GM23338 (cell line): ENCODE measurements around the gene AMBRA1. TPM values are rescaled to one million over a fixed set of nuclear protein-coding genes. Genes with fewer than 3 reads are reported as not detected.
A peak's percentile ranks its signal among the peaks of the same experiment; 100 is the strongest.

Experiments
- ATAC-seq: fragments of 200-7000 bp; cut with Tn5 transposase; 3 replicates; pipeline ENCODE4 v1.9.1; 2020
- DNase-seq: peaks from one replicate; pipeline ENCODE4 v3.0.0-alpha.2; 2015; ENCODE audit warnings: low spot score
- H2AFZ ChIP-seq: fragments of 200-600 bp; sonication (generic); 2 replicates; pipeline ENCODE4 v1.8.0; 2016; ENCODE audit warnings: antibody characterized with exemption, mild to moderate bottlenecking, moderate library complexity
- H3F3A ChIP-seq: fragments of 200-600 bp; sonication (generic); replicated peaks from 2 replicates; pipeline ENCODE4 v1.8.0; 2017; ENCODE audit warnings: antibody characterized with exemption, mixed run types, low read depth
- H3K27ac ChIP-seq: fragments of 200-600 bp; sonication (generic); 2 replicates; pipeline ENCODE4 v1.6.1; 2016; ENCODE audit warnings: low read depth
- H3K27me3 ChIP-seq: fragments of 200-600 bp; sonication (generic); 2 replicates; pipeline ENCODE4 v1.8.0; 2016; ENCODE audit warnings: mild to moderate bottlenecking, mixed run types, moderate library complexity; ENCODE audit not compliant: insufficient read depth
- H3K36me3 ChIP-seq: fragments of 200-600 bp; sonication (generic); 2 replicates; pipeline ENCODE4 v1.8.0; 2016; ENCODE audit warnings: mild to moderate bottlenecking; ENCODE audit not compliant: insufficient read depth
- H3K4me1 ChIP-seq: fragments of 200-600 bp; sonication (generic); 2 replicates; pipeline ENCODE4 v1.8.0; 2016; ENCODE audit warnings: mild to moderate bottlenecking, moderate library complexity; ENCODE audit not compliant: insufficient read depth
- H3K4me2 ChIP-seq: fragments of 200-600 bp; sonication (generic); 2 replicates; pipeline ENCODE4 v1.7.1; 2017; ENCODE audit warnings: mixed run types
- H3K4me3 ChIP-seq: fragments of 200-600 bp; sonication (generic); 2 replicates; pipeline ENCODE4 v1.6.1; 2016; ENCODE audit warnings: mixed run types
- H3K79me2 ChIP-seq: fragments of 200-600 bp; sonication (generic); replicated peaks from 2 replicates; pipeline ENCODE4 v1.8.0; 2017; ENCODE audit warnings: mild to moderate bottlenecking; ENCODE audit not compliant: insufficient read depth
- H3K9me2 ChIP-seq: fragments of 200-600 bp; sonication (generic); 2 replicates; pipeline ENCODE4 v1.8.0; 2017; ENCODE audit not compliant: insufficient read depth
- H4K20me1 ChIP-seq: fragments of 200-600 bp; sonication (generic); replicated peaks from 2 replicates; pipeline ENCODE4 v1.8.0; 2017; ENCODE audit warnings: mild to moderate bottlenecking; ENCODE audit not compliant: insufficient read depth
- H3K27ac Mint-ChIP-seq: 2 replicates; pipeline ENCODE4 v1.8.0; 2020; ENCODE audit warnings: inconsistent platforms, mild to moderate bottlenecking, moderate library complexity, mixed read lengths
- H3K27me3 Mint-ChIP-seq: 3 replicates; pipeline ENCODE4 v1.8.0; 2022; ENCODE audit warnings: low read depth, mild to moderate bottlenecking, moderate library complexity, mixed read lengths, inconsistent platforms; ENCODE audit not compliant: insufficient read depth, poor library complexity
- H3K36me3 Mint-ChIP-seq: 3 replicates; pipeline ENCODE4 v1.8.0; 2021; ENCODE audit warnings: low read depth, mild to moderate bottlenecking, inconsistent platforms, moderate library complexity, mixed read lengths
- H3K4me1 Mint-ChIP-seq: 3 replicates; pipeline ENCODE4 v1.8.0; 2020; ENCODE audit warnings: mild to moderate bottlenecking, inconsistent platforms, mixed read lengths
- H3K4me3 Mint-ChIP-seq: 3 replicates; pipeline ENCODE4 v1.8.0; 2021; ENCODE audit warnings: moderate library complexity, mild to moderate bottlenecking, inconsistent platforms, mixed read lengths
- H3K9me3 Mint-ChIP-seq: 3 replicates; pipeline ENCODE4 v1.8.0; 2020; ENCODE audit warnings: moderate library complexity, mild to moderate bottlenecking, inconsistent platforms, mixed read lengths
- CREB1 ChIP-seq: fragments of 250-450 bp; sonication (Bioruptor Pico); IDR thresholded peaks from 2 replicates; pipeline ENCODE4 v1.5.0; 2020; ENCODE audit warnings: low read depth, mild to moderate bottlenecking, moderate library complexity
- EZH2 ChIP-seq: fragments of 200-600 bp; sonication (generic); IDR thresholded peaks from one replicate; pipeline ENCODE4 v1.8.0; 2017; ENCODE audit warnings: antibody characterized with exemption, mild to moderate bottlenecking, low read depth; ENCODE audit not compliant: unreplicated experiment
- EZH2phosphoT487 ChIP-seq: fragments of 200-600 bp; sonication (generic); IDR thresholded peaks from one replicate; pipeline ENCODE4 v1.8.1; 2018; ENCODE audit warnings: antibody characterized with exemption; ENCODE audit not compliant: unreplicated experiment
- JUNB ChIP-seq: IDR thresholded peaks from one replicate; pipeline ENCODE4 v1.6.1; 2016; ENCODE audit warnings: antibody characterized with exemption; ENCODE audit not compliant: unreplicated experiment
- NANOG ChIP-seq: IDR thresholded peaks from 2 replicates; pipeline ENCODE4 v1.6.1; 2016; ENCODE audit warnings: antibody characterized with exemption, borderline replicate concordance
- POLR2AphosphoS5 ChIP-seq: IDR thresholded peaks from 2 replicates; pipeline ENCODE4 v1.6.1; 2016; ENCODE audit warnings: antibody characterized with exemption, low read depth
- ZNF114 ChIP-seq: fragments of 250-450 bp; sonication (Bioruptor Pico); IDR thresholded peaks from 2 replicates; pipeline ENCODE4 v1.5.0; 2020; ENCODE audit warnings: mild to moderate bottlenecking, moderate library complexity
- ZNF331 ChIP-seq: fragments of 250-450 bp; sonication (Bioruptor Pico); IDR thresholded peaks from 2 replicates; pipeline ENCODE4 v1.5.0; 2020; ENCODE audit warnings: low read depth, mild to moderate bottlenecking, moderate library complexity
- polyA plus RNA-seq: library from polyadenylated mRNA; unstranded; fragments of >200 nt; fragmentation: Nextera tagmentation; extraction: Ambion mirVana; gene quantifications from 2 replicates; pipeline ENCODE4 v1.2.1, GENCODE V29; 2016
- total RNA-seq: library from RNA; depleted of rRNA; stranded (reverse); fragments of >200 nt; shearing (Covaris generic); gene quantifications from 2 replicates; pipeline ENCODE4 v1.2.3, GENCODE V29; 2014
- TF ChIP-seq, protein P1 (sequence below), 2 experiments: fragments of 200-600 bp in 1 of 2; sonication (generic) in 1 of 2; conservative IDR thresholded peaks; 2 replicates each; pipeline versions ENCODE4 v1.5.1 to v1.6.1; 2016 to 2017; ENCODE audit warnings: antibody characterized with exemption in 2 of 2, low read depth in 2 of 2, mild to moderate bottlenecking in 2 of 2, moderate library complexity in 1 of 2
- TF ChIP-seq, protein P2 (sequence below): IDR thresholded peaks from 2 replicates; pipeline ENCODE4 v1.6.1; 2016; ENCODE audit warnings: antibody characterized with exemption

AMBRA1 gene
- total and polyA plus RNA-seq, 2 experiments from 2014 or later: 8.3 to 34.8 TPM

DNA sequence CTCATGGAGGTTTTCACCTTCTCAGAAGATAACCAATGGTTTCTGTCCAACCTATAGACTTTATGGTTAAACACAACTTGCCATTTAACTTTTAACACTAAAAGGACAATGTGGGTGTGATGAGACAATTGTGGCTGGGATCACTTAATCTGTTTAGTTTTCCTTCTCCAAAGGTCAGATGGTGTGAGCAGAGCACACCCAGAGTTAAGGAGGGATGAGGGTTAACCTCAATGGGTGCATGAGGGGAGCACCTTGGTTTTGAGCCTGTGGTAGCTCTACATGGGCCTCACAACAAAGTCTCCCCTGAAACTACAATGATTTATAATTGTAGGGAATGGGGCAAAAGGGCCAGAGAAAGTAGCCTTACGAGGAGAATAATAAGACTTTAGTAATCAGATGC, 173.3 kb downstream of the AMBRA1 start:
- H4K20me1 ChIP-seq: no peaks in the 10 kb centered on the region
- Mint-ChIP-seq H3K27ac (no peak overlapping the region), H3K36me3 (peaks cover 5% of the 10 kb centered on the region; the same call in 2 of the 3 replicates), H3K9me3 (no peaks in the 10 kb centered on the region), H3K4me1 (peaks cover 13% of the 10 kb centered on the region; the same call in 2 of the 3 replicates), H3K27me3 (peaks cover 1% of the 10 kb centered on the region), H3K4me3 (no peak overlapping the region; the same call in 2 of the 3 replicates)
- no peak for ATAC-seq
- no peak overlapping the region for H3K4me2 ChIP-seq
- no peak for DNase-seq
- H3K4me3 ChIP-seq: no peak overlapping the region
- no peak overlapping the region for H3K27ac ChIP-seq
- no peaks in the 10 kb centered on the region for H3K27me3 ChIP-seq
- H3K79me2 ChIP-seq: no peaks in the 10 kb centered on the region
- 0 out of 2 replicates have a peak, but pooled peaks cover 4% of the 10 kb centered on the region for H3K4me1 ChIP-seq
- no peak overlapping the region for H2AFZ ChIP-seq
- no peak for TF ChIP-seq EZH2phosphoT487
- no peak for TF ChIP-seq POLR2AphosphoS5
- no peak for TF ChIP-seq EZH2
- TF ChIP-seq NANOG: no peak
- no peak for TF ChIP-seq ZNF114
- no peak for TF ChIP-seq ZNF331 (CRISPR knock-in tag)
- peaks cover 3% of the 10 kb centered on the region; the same call in 1 of the 2 replicates for H3K36me3 ChIP-seq
- H3F3A ChIP-seq: no peaks in the 10 kb centered on the region
- no peaks in the 10 kb centered on the region for H3K9me2 ChIP-seq

DNA sequence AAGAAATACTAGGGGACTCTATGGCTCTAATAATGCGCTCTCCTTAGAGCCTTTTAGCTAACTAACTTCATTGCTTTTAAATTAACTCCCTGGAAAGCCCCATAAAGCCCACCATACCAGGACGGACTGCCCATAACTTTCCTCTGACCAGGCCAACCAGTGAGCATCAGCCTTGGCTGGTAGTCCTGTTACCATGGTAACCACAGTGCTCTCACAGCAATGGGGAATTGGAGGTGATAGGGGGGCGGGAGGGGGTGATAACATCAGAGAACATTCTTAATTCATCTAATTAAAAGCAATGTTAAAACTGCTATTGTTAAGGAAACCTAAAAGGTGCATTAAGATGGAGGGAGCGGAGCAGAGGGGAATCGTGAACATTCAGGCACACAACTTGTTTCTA, 175.1 kb downstream of the AMBRA1 start:
- Histone ChIP-seq H3K4me3 (no peak overlapping the region), H3F3A (no peaks in the 10 kb centered on the region), H3K79me2 (no peaks in the 10 kb centered on the region), H4K20me1 (no peaks in the 10 kb centered on the region), H2AFZ (no peak overlapping the region), H3K9me2 (no peaks in the 10 kb centered on the region), H3K4me2 (no peak overlapping the region), H3K36me3 (peaks cover 3% of the 10 kb centered on the region; the same call in 1 of the 2 replicates), H3K4me1 (peaks cover 4% of the 10 kb centered on the region; the same call in 1 of the 2 replicates), H3K27ac (peak overlapping the region; percentile 46; the same call in 1 of the 2 replicates), H3K27me3 (no peaks in the 10 kb centered on the region)
- DNase-seq (peak; percentile 36), ATAC-seq (no peak; the same call in 2 of the 3 replicates)
- H3K36me3 Mint-ChIP-seq: peaks cover 18% of the 10 kb centered on the region
- H3K4me1 Mint-ChIP-seq: peaks cover 17% of the 10 kb centered on the region; the same call in 2 of the 3 replicates
- H3K27ac Mint-ChIP-seq: no peak overlapping the region
- H3K9me3 Mint-ChIP-seq: no peaks in the 10 kb centered on the region; the same call in 2 of the 3 replicates
- H3K27me3 Mint-ChIP-seq: peaks cover 8% of the 10 kb centered on the region
- H3K4me3 Mint-ChIP-seq: no peak overlapping the region
- TF ChIP-seq POLR2AphosphoS5 (no peak), ZNF331 (CRISPR knock-in tag) (no peak), ZNF114 (no peak), JUNB (no peak), EZH2 (no peak), EZH2phosphoT487 (no peak), CREB1 (no peak)
- TF ChIP-seq, protein P1, sequence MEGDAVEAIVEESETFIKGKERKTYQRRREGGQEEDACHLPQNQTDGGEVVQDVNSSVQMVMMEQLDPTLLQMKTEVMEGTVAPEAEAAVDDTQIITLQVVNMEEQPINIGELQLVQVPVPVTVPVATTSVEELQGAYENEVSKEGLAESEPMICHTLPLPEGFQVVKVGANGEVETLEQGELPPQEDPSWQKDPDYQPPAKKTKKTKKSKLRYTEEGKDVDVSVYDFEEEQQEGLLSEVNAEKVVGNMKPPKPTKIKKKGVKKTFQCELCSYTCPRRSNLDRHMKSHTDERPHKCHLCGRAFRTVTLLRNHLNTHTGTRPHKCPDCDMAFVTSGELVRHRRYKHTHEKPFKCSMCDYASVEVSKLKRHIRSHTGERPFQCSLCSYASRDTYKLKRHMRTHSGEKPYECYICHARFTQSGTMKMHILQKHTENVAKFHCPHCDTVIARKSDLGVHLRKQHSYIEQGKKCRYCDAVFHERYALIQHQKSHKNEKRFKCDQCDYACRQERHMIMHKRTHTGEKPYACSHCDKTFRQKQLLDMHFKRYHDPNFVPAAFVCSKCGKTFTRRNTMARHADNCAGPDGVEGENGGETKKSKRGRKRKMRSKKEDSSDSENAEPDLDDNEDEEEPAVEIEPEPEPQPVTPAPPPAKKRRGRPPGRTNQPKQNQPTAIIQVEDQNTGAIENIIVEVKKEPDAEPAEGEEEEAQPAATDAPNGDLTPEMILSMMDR (conservative IDR thresholded peaks at IDR 0.05; ENCODE audit: low read depth in 2 of 2): no peak
- TF ChIP-seq, protein P2, sequence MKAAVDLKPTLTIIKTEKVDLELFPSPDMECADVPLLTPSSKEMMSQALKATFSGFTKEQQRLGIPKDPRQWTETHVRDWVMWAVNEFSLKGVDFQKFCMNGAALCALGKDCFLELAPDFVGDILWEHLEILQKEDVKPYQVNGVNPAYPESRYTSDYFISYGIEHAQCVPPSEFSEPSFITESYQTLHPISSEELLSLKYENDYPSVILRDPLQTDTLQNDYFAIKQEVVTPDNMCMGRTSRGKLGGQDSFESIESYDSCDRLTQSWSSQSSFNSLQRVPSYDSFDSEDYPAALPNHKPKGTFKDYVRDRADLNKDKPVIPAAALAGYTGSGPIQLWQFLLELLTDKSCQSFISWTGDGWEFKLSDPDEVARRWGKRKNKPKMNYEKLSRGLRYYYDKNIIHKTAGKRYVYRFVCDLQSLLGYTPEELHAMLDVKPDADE: no peak
